NT2/D1 (cell line): ENCODE data around the gene TENT4B.
A peak's percentile ranks its signal among the peaks of the same experiment; 100 is the strongest.

Source experiments
- DNase-seq: peaks from one replicate; pipeline ENCODE4 v3.0.0-alpha.2; 2011; ENCODE audit warnings: low read depth, low spot score
- H3K27me3 ChIP-seq: 2 replicates; pipeline ENCODE4 v1.6.0; 2011; ENCODE audit warnings: mild to moderate bottlenecking; ENCODE audit not compliant: insufficient read length, insufficient read depth
- H3K36me3 ChIP-seq: 2 replicates; pipeline ENCODE4 v1.6.1; 2011; ENCODE audit warnings: mild to moderate bottlenecking, low read length, mixed read lengths; ENCODE audit not compliant: insufficient read depth, insufficient read length
- H3K4me1 ChIP-seq: 2 replicates; pipeline ENCODE4 v1.5.1; 2011; ENCODE audit not compliant: insufficient read depth, insufficient read length
- H3K4me3 ChIP-seq: 2 replicates; pipeline ENCODE4 v1.5.1; 2011; ENCODE audit warnings: low read depth; ENCODE audit not compliant: insufficient read length
- H3K9ac ChIP-seq: 2 replicates; pipeline ENCODE4 v1.6.0; 2011; ENCODE audit warnings: low read depth; ENCODE audit not compliant: insufficient read length
- H3K9me3 ChIP-seq: 2 replicates; pipeline ENCODE4 v1.5.1; 2011; ENCODE audit warnings: mild to moderate bottlenecking, low read length; ENCODE audit not compliant: insufficient read depth
- SUZ12 ChIP-seq: IDR thresholded peaks from 2 replicates; pipeline ENCODE4 v1.6.1; 2011; ENCODE audit not compliant: insufficient read length, insufficient read depth; ENCODE audit errors: extremely low read depth
- YY1 ChIP-seq: IDR thresholded peaks from 2 replicates; pipeline ENCODE4 v1.6.1; 2011; ENCODE audit not compliant: insufficient read length, insufficient read depth
- ZNF274 ChIP-seq: IDR thresholded peaks from 2 replicates; pipeline ENCODE4 v1.6.1; 2011; ENCODE audit warnings: mild to moderate bottlenecking, low read depth, low read length

The TENT4B gene

GRCh38 chr16:50269769-50270509 lies 116.8 kb downstream of the TENT4B start:
- H3K9me3 ChIP-seq, result no peaks in the 10 kb centered on the region
- H3K9ac ChIP-seq, result no peak overlapping the region
- TF ChIP-seq ZNF274, result no peak
- no peak for TF ChIP-seq YY1
- TF ChIP-seq SUZ12, result no peak
- H3K4me3 ChIP-seq, result no peak overlapping the region
- H3K36me3 ChIP-seq, result peaks cover 26% of the 10 kb centered on the region
- H3K27me3 ChIP-seq, result no peaks in the 10 kb centered on the region
- DNase-seq, result no peak
- H3K4me1 ChIP-seq, result peaks cover 35% of the 10 kb centered on the region

- Histone ChIP-seq H3K9me3 (no peaks in the 10 kb centered on the region), H3K36me3 (peaks cover 26% of the 10 kb centered on the region), H3K27me3 (no peaks in the 10 kb centered on the region), H3K4me1 (peaks cover 34% of the 10 kb centered on the region), H3K4me3 (no peak overlapping the region), H3K9ac (no peak overlapping the region)
- TF ChIP-seq SUZ12 (no peak), ZNF274 (no peak), YY1 (no peak)
- no peak for DNase-seq
Observed at GRCh38 chr16:50270510-50271147, 117.5 kb downstream of the TENT4B start.

- Histone ChIP-seq H3K36me3 (peaks cover 26% of the 10 kb centered on the region), H3K9me3 (no peaks in the 10 kb centered on the region), H3K4me1 (peaks cover 28% of the 10 kb centered on the region), H3K27me3 (no peaks in the 10 kb centered on the region), H3K4me3 (no peak overlapping the region), H3K9ac (no peak overlapping the region)
- TF ChIP-seq YY1, result no peak
- no peak for TF ChIP-seq ZNF274
- TF ChIP-seq SUZ12, result no peak
- DNase-seq, result no peak
Observed at GRCh38 chr16:50271148-50272041, 118.3 kb downstream of the TENT4B start.

GRCh38 chr16:50272111-50272571 lies 119.0 kb downstream of the TENT4B start:
- no peak for DNase-seq
- H3K4me3 ChIP-seq, result no peak overlapping the region
- H3K9ac ChIP-seq, result peak overlapping the region; percentile 34
- H3K9me3 ChIP-seq, result no peaks in the 10 kb centered on the region
- H3K27me3 ChIP-seq, result no peaks in the 10 kb centered on the region
- TF ChIP-seq ZNF274 (no peak), YY1 (no peak), SUZ12 (no peak)
- H3K4me1 ChIP-seq, result peaks cover 28% of the 10 kb centered on the region
- H3K36me3 ChIP-seq, result peaks cover 26% of the 10 kb centered on the region

GRCh38 chr16:50272687-50273381 lies 119.7 kb downstream of the TENT4B start:
- Histone ChIP-seq H3K9ac (no peak overlapping the region), H3K27me3 (no peaks in the 10 kb centered on the region), H3K9me3 (no peaks in the 10 kb centered on the region), H3K4me1 (peaks cover 23% of the 10 kb centered on the region), H3K36me3 (peaks cover 26% of the 10 kb centered on the region), H3K4me3 (no peak overlapping the region)
- DNase-seq, result no peak
- TF ChIP-seq SUZ12 (no peak), ZNF274 (no peak), YY1 (no peak)

GRCh38 chr16:50273382-50273690 lies 120.2 kb downstream of the TENT4B start:
- H3K4me3 ChIP-seq, result no peak overlapping the region
- H3K27me3 ChIP-seq, result no peaks in the 10 kb centered on the region
- no peak overlapping the region for H3K9ac ChIP-seq
- peaks cover 23% of the 10 kb centered on the region for H3K4me1 ChIP-seq
- no peaks in the 10 kb centered on the region for H3K9me3 ChIP-seq
- H3K36me3 ChIP-seq, result peaks cover 26% of the 10 kb centered on the region
- TF ChIP-seq SUZ12 (no peak), YY1 (no peak), ZNF274 (no peak)
- no peak for DNase-seq
